GM12891 (cell line): Measurements from ENCODE around the gene HUNK.

ENCODE experiments used
- DNase-seq: peaks from one replicate; pipeline ENCODE4 v3.0.0; 2011; ENCODE audit warnings: low spot score; ENCODE audit not compliant: insufficient read length
- FAIRE-seq: peaks from 2 replicates; lab custom pipeline; 2011; peaks lifted over from hg19 to GRCh38; lab: Jason Lieb, UNC
- PAX5 ChIP-seq: IDR thresholded peaks from 2 replicates; pipeline ENCODE4 v1.6.1; 2011; ENCODE audit warnings: low read length, moderate library complexity, mild to moderate bottlenecking; ENCODE audit not compliant: insufficient read depth, severe bottlenecking
- POLR2A ChIP-seq: IDR thresholded peaks from 2 replicates; pipeline ENCODE4 v1.6.1; 2011; ENCODE audit warnings: low read depth, low read length, control low read depth
- POLR2AphosphoS5 ChIP-seq: IDR thresholded peaks from 2 replicates; pipeline ENCODE4 v1.6.1; 2011; ENCODE audit warnings: low read depth, low read length, control low read depth
- POU2F2 ChIP-seq: IDR thresholded peaks from 2 replicates; pipeline ENCODE4 v1.6.1; 2011; ENCODE audit warnings: low read depth, mild to moderate bottlenecking, control low read depth, low read length, moderate library complexity
- SPI1 ChIP-seq: IDR thresholded peaks from 2 replicates; pipeline ENCODE4 v1.6.1; 2011; ENCODE audit warnings: low read depth, low read length, control low read depth
- TAF1 ChIP-seq: IDR thresholded peaks from 2 replicates; pipeline ENCODE4 v1.6.1; 2011; ENCODE audit warnings: low read depth, low read length, control low read depth

The HUNK gene

GRCh38 chr21:31885146-31885545 is 12.3 kb downstream of the HUNK start:
- no peak for FAIRE-seq
- DNase-seq, result no peak
- TF ChIP-seq SPI1 (no peak), POU2F2 (no peak), POLR2A (no peak), POLR2AphosphoS5 (no peak), TAF1 (no peak), PAX5 (no peak)

GRCh38 chr21:31886915-31887314 is 14.1 kb downstream of the HUNK start:
- DNase-seq (no peak), FAIRE-seq (no peak)
- TF ChIP-seq POLR2AphosphoS5 (no peak), TAF1 (no peak), POLR2A (no peak), POU2F2 (no peak), PAX5 (no peak), SPI1 (no peak)

- no peak for TF ChIP-seq POLR2A
- TF ChIP-seq SPI1, result no peak
- TF ChIP-seq TAF1, result no peak
- TF ChIP-seq POU2F2, result no peak
- TF ChIP-seq POLR2AphosphoS5, result no peak
- TF ChIP-seq PAX5, result no peak
- FAIRE-seq, result no peak
- DNase-seq, result no peak
Measured at GRCh38 chr21:31887391-31887841, 14.6 kb downstream of the HUNK start.

- FAIRE-seq (no peak), DNase-seq (no peak)
- no peak for TF ChIP-seq SPI1
- no peak for TF ChIP-seq POLR2A
- TF ChIP-seq TAF1, result no peak
- TF ChIP-seq POU2F2, result no peak
- TF ChIP-seq PAX5, result no peak
- no peak for TF ChIP-seq POLR2AphosphoS5
Measured at GRCh38 chr21:31888936-31889371, 16.1 kb downstream of the HUNK start.

- no peak for FAIRE-seq
- TF ChIP-seq POLR2AphosphoS5 (no peak), SPI1 (no peak)
Measured at GRCh38 chr21:31889460-31889859, 16.6 kb downstream of the HUNK start.

GRCh38 chr21:31892686-31893085 is 19.9 kb downstream of the HUNK start:
- no peak for TF ChIP-seq POLR2AphosphoS5
- TF ChIP-seq TAF1, result no peak
- TF ChIP-seq POU2F2, result no peak
- FAIRE-seq (no peak), DNase-seq (no peak)

More at GRCh38 chr21:31889460-31889859, 16.6 kb downstream of the HUNK start:
- no peak for DNase-seq

GRCh38 chr21:31893851-31894415 is 21.1 kb downstream of the HUNK start:
- FAIRE-seq (no peak), DNase-seq (no peak)
- TF ChIP-seq POU2F2 (no peak), POLR2A (no peak), SPI1 (no peak), POLR2AphosphoS5 (no peak), TAF1 (no peak), PAX5 (no peak)

GRCh38 chr21:31894457-31894856 is 21.6 kb downstream of the HUNK start:
- FAIRE-seq, result no peak
- no peak for TF ChIP-seq TAF1
- TF ChIP-seq POLR2A, result no peak
- TF ChIP-seq PAX5, result no peak
- TF ChIP-seq SPI1, result no peak
- TF ChIP-seq POU2F2, result no peak
- no peak for TF ChIP-seq POLR2AphosphoS5
- DNase-seq, result no peak

- FAIRE-seq, result no peak
- DNase-seq, result no peak
- no peak for TF ChIP-seq SPI1
- TF ChIP-seq PAX5, result no peak
Measured at GRCh38 chr21:31895077-31895835, 22.4 kb downstream of the HUNK start.

GRCh38 chr21:31896019-31896418 is 23.2 kb downstream of the HUNK start:
- DNase-seq, result no peak
- TF ChIP-seq POU2F2 (no peak), POLR2A (no peak), POLR2AphosphoS5 (no peak), PAX5 (no peak), SPI1 (no peak), TAF1 (no peak)
- FAIRE-seq, result no peak

GRCh38 chr21:31897311-31897710 is 24.5 kb downstream of the HUNK start:
- TF ChIP-seq SPI1 (no peak), PAX5 (no peak), POU2F2 (no peak), POLR2AphosphoS5 (no peak), POLR2A (no peak), TAF1 (no peak)
- DNase-seq, result no peak
- no peak for FAIRE-seq
